B cell (primary cell): ENCODE measurements around the gene APLP2. TPM values are rescaled to one million over a fixed set of nuclear protein-coding genes. Genes with fewer than 3 reads are reported as not detected.

Experiments
- ATAC-seq: fragments of 200-7000 bp; cut with Tn5 transposase; one replicate; pipeline ENCODE4 v1.10.0; 2021; ENCODE audit warnings: low read depth, mild to moderate bottlenecking, moderate number of reproducible peaks, moderate library complexity
- CTCF ChIA-PET: fragments of 350-600 bp; sonication (Branson Sonifier 250); formaldehyde crosslinking; loops from one replicate; lab custom pipeline; 2021; ENCODE audit warnings: antibody characterized with exemption, inconsistent platforms; lab: Charles Lee
- POLR2A ChIA-PET: fragments of 350-600 bp; sonication (Branson Sonifier 250); formaldehyde crosslinking; loops from one replicate; lab custom pipeline; 2021; ENCODE audit warnings: antibody characterized with exemption; lab: Charles Lee
- DNase-seq: peaks from one replicate; pipeline ENCODE4 v3.0.0; 2013
- H2AFZ ChIP-seq: 2 replicates; pipeline ENCODE4 v1.6.1; 2012; ENCODE audit warnings: mild to moderate bottlenecking, low read depth, low read length; ENCODE audit not compliant: insufficient read depth, poor library complexity, severe bottlenecking
- H3K27ac ChIP-seq, 2 donors: 1 replicate in 1 of 2; 2 replicates in 1 of 2; pipeline ENCODE4 v1.5.1; 2012 to 2013; ENCODE audit warnings: low read length in 2 of 2, mild to moderate bottlenecking in 2 of 2, moderate library complexity in 1 of 2
- H3K27me3 ChIP-seq, 4 experiments: fragments of 200-600 bp in 1 of 4; sonication (generic) in 1 of 4; replicated peaks in 1 of 4; 1 replicate in 2 of 4; 2 replicates in 2 of 4; pipeline versions ENCODE4 v1.6.1 to v1.7.0; 2013 to 2016; ENCODE audit warnings: low read length in 3 of 4, mild to moderate bottlenecking in 2 of 4, mixed read lengths in 1 of 4, moderate library complexity in 1 of 4; ENCODE audit not compliant: insufficient read depth in 4 of 4, control insufficient read depth in 3 of 4; ENCODE audit errors: control extremely low read depth in 1 of 4
- H3K36me3 ChIP-seq, 2 experiments: replicated peaks in 1 of 2; 1 replicate in 1 of 2; 2 replicates in 1 of 2; pipeline versions ENCODE4 v1.6.1 to v1.7.1; 2013; ENCODE audit warnings: low read length in 1 of 2; ENCODE audit not compliant: insufficient read depth in 2 of 2, control insufficient read depth in 1 of 2; ENCODE audit errors: control extremely low read depth in 1 of 2, extremely low read depth in 1 of 2
- H3K4me1 ChIP-seq, 2 donors: fragments of 200-600 bp in 1 of 2; sonication (generic) in 1 of 2; 1 replicate in 1 of 2; 2 replicates in 1 of 2; pipeline versions ENCODE4 v1.5.1 to v1.6.1; 2013 to 2017; ENCODE audit warnings: low read length in 2 of 2; ENCODE audit not compliant: control insufficient read depth in 2 of 2, insufficient read depth in 2 of 2
- H3K4me2 ChIP-seq: replicated peaks from 2 replicates; pipeline ENCODE3; 2012; ENCODE audit warnings: mild to moderate bottlenecking, low read depth, low read length; ENCODE audit not compliant: poor library complexity, severe bottlenecking
- H3K4me3 ChIP-seq, 5 experiments: fragments of 200-600 bp in 1 of 5; sonication (generic) in 1 of 5; 1 replicate in 3 of 5; 2 replicates in 2 of 5; pipeline versions ENCODE4 v1.5.1 to v1.7.0; 2011 to 2016; ENCODE audit warnings: low read length in 4 of 5, mild to moderate bottlenecking in 4 of 5, low read depth in 2 of 5, control low read depth in 1 of 5, moderate library complexity in 1 of 5; ENCODE audit not compliant: insufficient read depth in 1 of 5; ENCODE audit errors: control extremely low read depth in 1 of 5, extremely low read depth in 1 of 5
- H3K79me2 ChIP-seq: fragments of 200-600 bp; sonication (generic); one replicate; pipeline ENCODE4 v1.6.0; 2016; ENCODE audit warnings: low read length; ENCODE audit not compliant: control insufficient read depth, insufficient read depth
- H3K9ac ChIP-seq: fragments of 200-600 bp; sonication (generic); 2 replicates; pipeline ENCODE4 v1.6.1; 2017; ENCODE audit warnings: mild to moderate bottlenecking, low read length, moderate library complexity
- H3K9me3 ChIP-seq, 3 donors: one replicate each; pipeline versions ENCODE4 v1.6.1 to v1.7.1; 2013; ENCODE audit warnings: low read length in 2 of 3; ENCODE audit not compliant: control insufficient read depth in 2 of 3, insufficient read depth in 1 of 3; ENCODE audit errors: control extremely low read depth in 1 of 3
- H4K20me1 ChIP-seq: 2 replicates; pipeline ENCODE4 v1.6.0; 2012; ENCODE audit warnings: mild to moderate bottlenecking, low read length; ENCODE audit not compliant: insufficient read depth, control insufficient read depth, poor library complexity, severe bottlenecking
- H3K27ac Mint-ChIP-seq: one replicate; pipeline ENCODE4 v1.8.0; 2021; ENCODE audit warnings: mixed read lengths
- H3K27me3 Mint-ChIP-seq: one replicate; pipeline ENCODE4 v1.8.0; 2021; ENCODE audit warnings: mixed read lengths
- H3K4me1 Mint-ChIP-seq: one replicate; pipeline ENCODE4 v1.8.0; 2021; ENCODE audit warnings: mixed read lengths
- H3K4me3 Mint-ChIP-seq: one replicate; pipeline ENCODE4 v1.8.0; 2021; ENCODE audit warnings: mixed read lengths
- H3K9me3 Mint-ChIP-seq: one replicate; pipeline ENCODE4 v1.8.0; 2022; ENCODE audit warnings: mixed read lengths; ENCODE audit not compliant: insufficient read depth
- EZH2 ChIP-seq: IDR thresholded peaks from 2 replicates; pipeline ENCODE4 v1.6.1; 2012; ENCODE audit warnings: borderline replicate concordance, low read depth, mild to moderate bottlenecking, moderate library complexity, low read length; ENCODE audit not compliant: insufficient read depth, poor library complexity, severe bottlenecking
- WGBS: methylation state at CpG from one replicate; pipeline ENCODE4 v1.1.5; 2013; ENCODE audit warnings: missing lambda C conversion rate; ENCODE audit not compliant: insufficient coverage; 5-methylcytosine and 5-hydroxymethylcytosine counted together
- intact Hi-C: fragments of 100-400 bp; cut with micrococcal nuclease; formaldehyde crosslinking; loops from one replicate; pipeline ENCODE4 v1.10.0; 2022
- polyA plus RNA-seq: library from polyadenylated mRNA; depleted of rRNA; stranded (reverse); fragments of >200 nt; gene quantifications from 2 replicates; pipeline ENCODE4 v1.2.3, GENCODE V29; 2012
- total RNA-seq, 2 donors: library from RNA; stranded (reverse); fragments of 120-200 nt in 1 of 2; gene quantifications; 1 replicate in 1 of 2; 2 replicates in 1 of 2; pipeline versions ENCODE4 v1.2.3 to v1.2.4, GENCODE V29; 2013 to 2022
- TF ChIP-seq, protein P1 (sequence below): fragments of 200-600 bp; IDR thresholded peaks from one replicate; pipeline ENCODE4 v1.8.0; 2022; ENCODE audit warnings: antibody characterized with exemption, mild to moderate bottlenecking

Gene APLP2
- total and polyA plus RNA-seq, 2 donors (not counting 1 experiment from before 2014, with no cell fraction given): 84.2 to 102 TPM

DNA sequence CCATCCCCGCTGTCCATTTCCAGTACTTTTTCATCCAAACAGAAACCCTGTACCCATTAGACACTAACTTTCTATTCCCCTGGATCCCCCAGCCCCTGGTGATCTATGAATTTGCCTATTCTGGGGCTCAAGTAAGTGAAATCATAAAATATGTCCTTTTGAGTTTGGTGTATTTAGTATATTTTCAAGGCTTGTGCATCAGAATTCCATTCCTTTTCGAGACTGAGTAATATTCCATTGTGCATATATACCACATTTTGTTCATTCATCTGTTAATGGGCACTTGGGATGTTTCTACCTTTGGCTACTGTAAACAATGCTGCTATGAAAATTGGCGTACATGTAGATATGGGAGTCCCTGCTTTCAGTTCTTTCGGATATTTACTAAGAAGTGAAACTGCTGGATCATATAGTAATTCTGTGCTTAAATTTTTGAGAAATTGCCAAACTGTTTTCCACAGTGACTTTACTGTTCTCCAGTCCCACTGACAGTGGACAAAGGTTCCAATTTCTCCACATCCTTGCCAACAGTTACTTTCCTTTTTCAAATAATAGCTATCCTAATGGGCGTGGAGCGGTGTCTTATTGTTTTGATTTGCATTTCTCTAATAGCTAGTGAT is 16.1 kb downstream of the APLP2 start:
- no peak for ATAC-seq
- H3K27me3 ChIP-seq: no peaks in the 10 kb centered on the region
- Mint-ChIP-seq H3K27me3 (no peaks in the 10 kb centered on the region), H3K4me3 (no peak overlapping the region), H3K9me3 (no peaks in the 10 kb centered on the region), H3K27ac (no peak overlapping the region), H3K4me1 (peaks cover 44% of the 10 kb centered on the region)
- H3K4me1 ChIP-seq: peaks cover 12 to 19% of the 10 kb centered on the region in 2 donors
- H4K20me1 ChIP-seq: peaks cover 77% of the 10 kb centered on the region
- no CpG with 5 or more reads among the region's 6 CpGs for WGBS
- H3K9me3 ChIP-seq: no peaks in the 10 kb centered on the region
- ChIA-PET CTCF (no interaction called here), POLR2A (no interaction called here)
- peaks cover 0 to 3% of the 10 kb centered on the region in 2 experiments for H3K36me3 ChIP-seq
- H3K4me3 ChIP-seq: no peak overlapping the region
- H3K9ac ChIP-seq: no peak overlapping the region
- no peak overlapping the region for H3K27ac ChIP-seq
- H3K4me2 ChIP-seq: no peak overlapping the region
- no peak overlapping the region for H2AFZ ChIP-seq
- DNase-seq: no peak
- peaks cover 91% of the 10 kb centered on the region for H3K79me2 ChIP-seq
- TF ChIP-seq, protein P1, sequence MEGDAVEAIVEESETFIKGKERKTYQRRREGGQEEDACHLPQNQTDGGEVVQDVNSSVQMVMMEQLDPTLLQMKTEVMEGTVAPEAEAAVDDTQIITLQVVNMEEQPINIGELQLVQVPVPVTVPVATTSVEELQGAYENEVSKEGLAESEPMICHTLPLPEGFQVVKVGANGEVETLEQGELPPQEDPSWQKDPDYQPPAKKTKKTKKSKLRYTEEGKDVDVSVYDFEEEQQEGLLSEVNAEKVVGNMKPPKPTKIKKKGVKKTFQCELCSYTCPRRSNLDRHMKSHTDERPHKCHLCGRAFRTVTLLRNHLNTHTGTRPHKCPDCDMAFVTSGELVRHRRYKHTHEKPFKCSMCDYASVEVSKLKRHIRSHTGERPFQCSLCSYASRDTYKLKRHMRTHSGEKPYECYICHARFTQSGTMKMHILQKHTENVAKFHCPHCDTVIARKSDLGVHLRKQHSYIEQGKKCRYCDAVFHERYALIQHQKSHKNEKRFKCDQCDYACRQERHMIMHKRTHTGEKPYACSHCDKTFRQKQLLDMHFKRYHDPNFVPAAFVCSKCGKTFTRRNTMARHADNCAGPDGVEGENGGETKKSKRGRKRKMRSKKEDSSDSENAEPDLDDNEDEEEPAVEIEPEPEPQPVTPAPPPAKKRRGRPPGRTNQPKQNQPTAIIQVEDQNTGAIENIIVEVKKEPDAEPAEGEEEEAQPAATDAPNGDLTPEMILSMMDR: no peak
- no peak for TF ChIP-seq EZH2
- intact Hi-C loops: no loop called here

DNA sequence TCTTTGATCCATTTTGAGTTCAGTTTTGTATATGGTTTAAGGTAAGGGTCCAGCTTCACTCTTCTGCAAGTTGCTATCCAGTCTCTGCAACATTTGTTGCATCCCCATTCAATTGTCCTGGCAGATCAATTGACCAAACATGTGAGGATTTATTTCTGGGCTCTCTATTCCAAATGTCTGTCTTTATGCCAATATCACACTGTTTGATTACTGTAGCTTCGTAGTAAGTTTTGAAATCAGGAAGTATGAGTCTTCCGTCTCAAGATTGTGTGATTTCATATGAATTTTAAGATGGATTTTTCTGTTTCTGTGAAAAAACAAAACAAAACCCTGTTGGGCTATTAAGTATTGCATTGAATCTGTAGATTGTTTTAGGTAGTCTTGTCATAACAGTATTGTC is 17.0 kb downstream of the APLP2 start:
- no peak overlapping the region for H2AFZ ChIP-seq
- Mint-ChIP-seq H3K9me3 (no peaks in the 10 kb centered on the region), H3K27ac (no peak overlapping the region), H3K4me3 (peak overlapping the region; percentile 2), H3K27me3 (no peaks in the 10 kb centered on the region), H3K4me1 (peaks cover 40% of the 10 kb centered on the region)
- H3K4me1 ChIP-seq: peaks cover 12 to 19% of the 10 kb centered on the region in 2 donors
- no peak overlapping the region for H3K27ac ChIP-seq
- H4K20me1 ChIP-seq: peaks cover 75% of the 10 kb centered on the region
- no peak overlapping the region for H3K9ac ChIP-seq
- intact Hi-C loops: no loop called here
- ATAC-seq (no peak), DNase-seq (no peak)
- H3K4me3 ChIP-seq: no peak overlapping the region
- POLR2A ChIA-PET: no interaction called here
- CTCF ChIA-PET: interaction anchor here (1.7 kb wide), 1 partner anchor 46 kb away, joined by 4 read pairs; no protein-coding TSS in a partner anchor
- H3K36me3 ChIP-seq: peaks cover 0 to 3% of the 10 kb centered on the region in 2 experiments
- no peaks in the 10 kb centered on the region for H3K27me3 ChIP-seq
- WGBS: no CpG with 5 or more reads among the region's 2 CpGs
- no peaks in the 10 kb centered on the region for H3K9me3 ChIP-seq
- no peak for TF ChIP-seq EZH2
- TF ChIP-seq, protein P1: no peak
- peaks cover 82% of the 10 kb centered on the region for H3K79me2 ChIP-seq
- peak overlapping the region; percentile 10 for H3K4me2 ChIP-seq
